ENCODE data around the gene ADH1B. TPM values are rescaled to one million over a fixed set of nuclear protein-coding genes. Genes with fewer than 3 reads are reported as not detected.
A peak's percentile ranks its signal among the peaks of the same experiment; 100 is the strongest.
"Not testable (repeated sequence)": the region's sequence is repeated elsewhere in the genome, so short reads cannot be mapped to it uniquely, and the experiment has no call there.

The ADH1B gene
- total RNA-seq, 5 donors from 2014 or later (not counting 1 experiment from before 2014, with no cell fraction given) = 2.0 to 3.1 (median 2.1) TPM; not detected in 2

DNA sequence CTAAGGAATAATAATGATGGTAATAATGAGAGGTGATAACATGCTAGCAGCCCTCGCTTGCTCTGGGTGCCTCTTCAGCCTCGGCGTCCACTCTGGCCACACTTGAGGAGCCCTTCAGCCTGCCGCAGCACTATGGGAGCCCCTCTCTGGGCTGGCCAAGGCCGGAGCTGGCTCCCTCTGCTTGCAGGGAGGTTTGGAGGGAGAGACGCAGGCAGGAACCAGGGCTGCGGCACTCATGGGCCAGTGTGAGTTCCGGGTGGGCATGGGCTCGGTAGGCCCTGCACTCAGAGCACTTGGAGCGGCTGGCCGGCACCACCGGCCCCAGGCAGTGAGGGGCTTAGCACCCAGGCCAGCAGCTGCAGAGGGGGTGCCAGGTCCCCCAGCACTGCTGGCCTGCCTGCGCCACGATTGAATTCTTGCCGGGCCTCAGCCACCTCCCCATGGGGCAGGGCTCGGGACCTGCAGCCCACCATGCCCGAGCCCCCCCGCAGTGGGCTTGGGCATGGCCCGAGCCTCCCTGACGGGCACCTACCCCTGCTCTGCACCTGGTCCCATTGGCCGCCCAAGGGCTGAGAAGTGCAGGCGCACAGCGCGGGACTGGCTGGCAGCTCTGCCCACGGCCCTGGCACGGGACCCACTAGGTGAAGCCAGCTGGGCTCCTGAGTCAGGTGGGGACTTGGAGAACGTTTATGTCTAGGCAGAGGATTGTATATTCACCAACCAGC is 38.4 kb upstream of the ADH1B start:
- POLR2A ChIA-PET = no interaction called here
- CTCF ChIA-PET = no interaction called here
- 86% methylated on average over 25 of the region's 27 CpGs for WGBS (ENCODE audit: insufficient coverage)
- Histone ChIP-seq H3K36me3 (ENCODE audit: control insufficient read depth in 2 of 2, extremely low read depth in 1 of 2, insufficient read depth in 1 of 2, low read length in 1 of 2) (no peaks in the 10 kb centered on the region), H3K27ac (ENCODE audit: low read length) (no peak overlapping the region), H3K4me1 (ENCODE audit: control insufficient read depth in 1 of 2, extremely low read depth in 1 of 2, insufficient read depth in 2 of 2, low read length in 2 of 2) (no peaks in the 10 kb centered on the region), H3K4me3 (ENCODE audit: control insufficient read depth in 1 of 2, extremely low read depth in 1 of 2, low read length in 1 of 2) (no peak overlapping the region), H3K9me3 (no peaks in the 10 kb centered on the region), H3K27me3 (replicated peaks in 1 of 2; ENCODE audit: control insufficient read depth in 2 of 2, extremely low read depth in 1 of 2, insufficient read depth in 2 of 2, low read length in 1 of 2) (peaks cover 0 to 4% of the 10 kb centered on the region in 2 experiments)
- H3K27ac Mint-ChIP-seq = no peak overlapping the region
- ATAC-seq (replicated peaks in 1 of 4) = no peak
- H3K27me3 Mint-ChIP-seq = peaks cover 3 to 12% of the 10 kb centered on the region in 2 donors
- no peak for DNase-seq
- H3K36me3 Mint-ChIP-seq = no peaks in the 10 kb centered on the region
- peaks cover 0 to 10% (median 5%) of the 10 kb centered on the region in 3 donors for H3K9me3 Mint-ChIP-seq
- H3K4me3 Mint-ChIP-seq = no peak overlapping the region
- H3K4me1 Mint-ChIP-seq = peaks cover 0 to 8% (median 0%) of the 10 kb centered on the region in 3 donors

DNA sequence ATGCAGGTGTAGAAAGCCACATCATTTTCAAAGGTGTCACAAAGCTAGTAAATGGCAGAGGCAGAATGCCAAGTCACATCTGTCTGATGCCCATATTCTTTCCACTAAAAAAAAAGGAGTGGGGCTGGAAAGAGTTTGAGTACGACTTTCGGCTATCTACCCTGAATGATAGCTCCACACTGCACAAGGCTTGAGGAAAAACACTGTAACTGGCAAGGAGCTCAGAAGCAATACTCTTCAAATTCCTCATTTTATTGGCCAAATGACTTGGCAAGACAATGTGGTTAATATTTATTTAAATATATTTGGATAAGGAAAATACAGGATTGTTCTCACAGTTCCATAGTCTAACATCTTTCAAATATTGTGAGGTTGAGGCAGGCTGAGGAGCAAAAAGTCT is 36.7 kb upstream of the ADH1B start:
- no peak for DNase-seq
- POLR2A ChIA-PET = no interaction called here
- H3K9me3 Mint-ChIP-seq = peaks cover 3 to 10% (median 5%) of the 10 kb centered on the region in 3 donors
- Histone ChIP-seq H3K36me3 (ENCODE audit: control insufficient read depth in 2 of 2, extremely low read depth in 1 of 2, insufficient read depth in 1 of 2, low read length in 1 of 2) (no peaks in the 10 kb centered on the region), H3K27me3 (replicated peaks in 1 of 2; ENCODE audit: control insufficient read depth in 2 of 2, extremely low read depth in 1 of 2, insufficient read depth in 2 of 2, low read length in 1 of 2) (peaks cover 0 to 4% of the 10 kb centered on the region in 2 experiments), H3K27ac (ENCODE audit: low read length) (no peak overlapping the region), H3K4me1 (ENCODE audit: control insufficient read depth in 1 of 2, extremely low read depth in 1 of 2, insufficient read depth in 2 of 2, low read length in 2 of 2) (no peaks in the 10 kb centered on the region), H3K4me3 (ENCODE audit: control insufficient read depth in 1 of 2, extremely low read depth in 1 of 2, low read length in 1 of 2) (no peak overlapping the region), H3K9me3 (no peaks in the 10 kb centered on the region)
- no peak for ATAC-seq (replicated peaks in 1 of 4)
- no CpG with 5 or more reads among the region's 2 CpGs for WGBS (ENCODE audit: insufficient coverage)
- no peak overlapping the region for H3K27ac Mint-ChIP-seq
- peaks cover 0 to 8% (median 2%) of the 10 kb centered on the region in 3 donors for H3K4me1 Mint-ChIP-seq
- H3K27me3 Mint-ChIP-seq = peaks cover 6 to 12% of the 10 kb centered on the region in 2 donors
- H3K36me3 Mint-ChIP-seq = no peaks in the 10 kb centered on the region
- H3K4me3 Mint-ChIP-seq = no peak overlapping the region
- CTCF ChIA-PET = no interaction called here

DNA sequence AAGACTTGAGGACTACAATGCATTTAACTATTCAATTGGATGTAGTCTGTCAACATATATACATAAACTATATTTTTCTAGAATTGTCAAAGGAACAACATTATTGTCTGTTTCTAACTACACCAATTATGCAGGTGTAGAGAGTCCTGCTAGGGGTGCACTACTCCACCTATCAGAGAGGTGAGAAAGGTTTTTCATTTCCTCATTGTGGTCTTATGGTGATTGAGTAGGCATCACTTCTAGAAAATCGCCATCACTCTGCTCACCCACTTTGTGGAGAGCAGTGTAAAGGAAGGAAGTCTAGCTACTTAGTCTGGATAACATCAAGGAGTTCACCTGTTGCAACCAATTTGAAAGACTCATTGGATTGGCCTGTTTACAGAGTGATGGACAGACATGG is 35.8 kb upstream of the ADH1B start:
- peaks cover 3 to 10% (median 5%) of the 10 kb centered on the region in 3 donors for H3K9me3 Mint-ChIP-seq
- WGBS (ENCODE audit: insufficient coverage) = no CpG with 5 or more reads among the region's 1 CpG
- no peak overlapping the region for H3K27ac ChIP-seq (ENCODE audit: low read length)
- H3K4me1 Mint-ChIP-seq = peaks cover 0 to 6% (median 6%) of the 10 kb centered on the region in 3 donors
- H3K36me3 ChIP-seq (ENCODE audit: control insufficient read depth in 2 of 2, extremely low read depth in 1 of 2, insufficient read depth in 1 of 2, low read length in 1 of 2) = no peaks in the 10 kb centered on the region
- H3K9me3 ChIP-seq = no peaks in the 10 kb centered on the region
- H3K4me1 ChIP-seq (ENCODE audit: control insufficient read depth in 1 of 2, extremely low read depth in 1 of 2, insufficient read depth in 2 of 2, low read length in 2 of 2) = no peaks in the 10 kb centered on the region
- no peak overlapping the region for H3K27ac Mint-ChIP-seq
- ChIA-PET CTCF (no interaction called here), POLR2A (no interaction called here)
- no peak overlapping the region for H3K4me3 Mint-ChIP-seq
- peaks cover 0 to 4% of the 10 kb centered on the region in 2 experiments for H3K27me3 ChIP-seq (replicated peaks in 1 of 2; ENCODE audit: control insufficient read depth in 2 of 2, extremely low read depth in 1 of 2, insufficient read depth in 2 of 2, low read length in 1 of 2)
- no peaks in the 10 kb centered on the region for H3K36me3 Mint-ChIP-seq
- DNase-seq (no peak), ATAC-seq (replicated peaks in 1 of 4) (no peak)
- peaks cover 6 to 12% of the 10 kb centered on the region in 2 donors for H3K27me3 Mint-ChIP-seq
- no peak overlapping the region for H3K4me3 ChIP-seq (ENCODE audit: control insufficient read depth in 1 of 2, extremely low read depth in 1 of 2, low read length in 1 of 2)

DNA sequence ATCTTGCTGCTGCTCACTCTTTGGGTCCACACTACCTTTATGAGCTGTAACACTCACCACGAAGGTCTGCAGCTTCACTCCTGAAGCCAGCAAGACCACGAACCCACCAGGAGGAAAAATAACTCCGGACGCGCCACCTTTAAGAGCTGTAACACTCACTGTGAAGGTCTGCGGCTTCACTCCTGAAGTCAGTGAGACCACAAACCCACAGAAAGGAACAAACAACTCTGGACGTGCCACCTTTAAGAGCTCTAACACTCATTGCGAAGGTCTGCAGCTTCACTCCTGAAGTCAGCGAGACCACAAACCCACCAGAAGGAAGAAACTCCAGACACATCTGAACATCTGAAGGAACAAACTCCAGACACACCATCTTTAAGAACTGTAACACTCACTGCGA is 34.9 kb upstream of the ADH1B start:
- H3K36me3 Mint-ChIP-seq; H3K27me3 ChIP-seq (replicated peaks in 1 of 2; ENCODE audit: control insufficient read depth in 2 of 2, extremely low read depth in 1 of 2, insufficient read depth in 2 of 2, low read length in 1 of 2); H3K9me3 ChIP-seq; H3K36me3 ChIP-seq (ENCODE audit: control insufficient read depth in 2 of 2, extremely low read depth in 1 of 2, insufficient read depth in 1 of 2, low read length in 1 of 2); POLR2A ChIA-PET; H3K27ac Mint-ChIP-seq; DNase-seq; H3K4me3 ChIP-seq (ENCODE audit: control insufficient read depth in 1 of 2, extremely low read depth in 1 of 2, low read length in 1 of 2); ATAC-seq (replicated peaks in 1 of 4); CTCF ChIA-PET; H3K4me1 ChIP-seq (ENCODE audit: control insufficient read depth in 1 of 2, extremely low read depth in 1 of 2, insufficient read depth in 2 of 2, low read length in 2 of 2); H3K4me1 Mint-ChIP-seq; H3K27ac ChIP-seq (ENCODE audit: low read length): not testable (repeated sequence)
- Mint-ChIP-seq H3K27me3 (peaks cover 6 to 12% of the 10 kb centered on the region in 2 donors), H3K4me3 (peak overlapping the region in 1 of 3 donors; percentile 2), H3K9me3 (peaks cover 3 to 10% (median 5%) of the 10 kb centered on the region in 3 donors)
- WGBS (ENCODE audit: insufficient coverage) = 36% methylated on average over 5 of the region's 10 CpGs

DNA sequence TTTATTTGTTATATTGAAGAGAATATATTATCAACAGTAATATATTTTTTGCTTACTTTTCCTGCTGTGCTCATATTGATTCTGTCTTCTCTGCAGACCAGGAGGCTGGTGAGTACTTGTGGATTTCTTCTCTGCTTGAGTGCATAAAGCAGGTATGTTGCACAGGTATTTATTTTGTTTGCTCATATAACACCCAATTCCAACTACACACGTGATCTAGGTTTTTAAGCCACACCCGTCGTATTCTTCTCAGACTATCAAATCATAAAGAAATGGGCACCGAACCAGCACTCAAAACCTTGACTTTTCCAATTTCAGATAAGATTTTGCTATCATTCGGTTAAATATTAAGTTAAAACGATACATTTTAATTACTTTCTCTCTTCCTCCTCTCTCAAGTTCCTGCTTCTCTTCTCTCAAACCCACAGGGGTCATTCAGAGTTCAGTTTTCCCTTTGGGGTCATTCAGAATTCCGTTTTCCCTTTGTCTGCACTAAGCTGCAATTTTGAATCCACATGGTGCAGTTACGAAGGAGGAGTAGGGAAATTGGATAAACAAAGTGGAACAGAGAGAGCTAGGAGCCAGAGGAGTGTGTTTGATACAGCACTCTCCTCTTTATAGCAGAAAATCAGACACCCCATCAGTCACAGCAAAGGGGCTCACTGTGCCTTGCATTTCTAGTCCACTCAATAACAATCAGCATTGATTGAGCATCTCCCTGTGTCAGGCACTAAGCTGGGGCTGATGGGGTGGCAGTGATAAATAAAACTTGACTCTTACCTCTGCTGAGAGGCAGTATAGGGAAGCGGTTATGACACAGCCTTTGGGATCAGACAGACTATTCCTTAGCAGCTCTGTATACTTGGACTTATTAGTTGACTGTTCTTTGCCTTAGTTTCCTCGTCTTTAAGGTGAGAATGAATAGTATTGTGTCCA is 31.7 kb upstream of the ADH1B start, which contains the start of gene ADH1C:
TSS of gene ADH1C (minus strand) at position 145 of the 936 bp plus-strand sequence. CDS start at position 74, 71 bp downstream.
- Mint-ChIP-seq H3K36me3 (no peaks in the 10 kb centered on the region), H3K4me3 (no peak within 1 kb of the TSS), H3K27me3 (peaks cover 3 to 8% of the 10 kb centered on the region in 2 donors), H3K27ac (no peak within 1 kb of the TSS), H3K4me1 (peaks cover 0 to 6% (median 6%) of the 10 kb centered on the region in 3 donors), H3K9me3 (peaks cover 3 to 10% (median 5%) of the 10 kb centered on the region in 3 donors)
- POLR2A ChIA-PET = interaction anchor here in 1 of 2 donors (0.6 kb wide), 1 partner anchor 1302 kb away, joined by 3 read pairs; no protein-coding TSS in a partner anchor
- Histone ChIP-seq H3K4me3 (ENCODE audit: control insufficient read depth in 1 of 2, extremely low read depth in 1 of 2, low read length in 1 of 2) (no peak within 1 kb of the TSS), H3K4me1 (ENCODE audit: control insufficient read depth in 1 of 2, extremely low read depth in 1 of 2, insufficient read depth in 2 of 2, low read length in 2 of 2) (no peaks in the 10 kb centered on the region), H3K27ac (ENCODE audit: low read length) (no peak within 1 kb of the TSS), H3K9me3 (no peaks in the 10 kb centered on the region), H3K36me3 (ENCODE audit: control insufficient read depth in 2 of 2, extremely low read depth in 1 of 2, insufficient read depth in 1 of 2, low read length in 1 of 2) (no peaks in the 10 kb centered on the region), H3K27me3 (replicated peaks in 1 of 2; ENCODE audit: control insufficient read depth in 2 of 2, extremely low read depth in 1 of 2, insufficient read depth in 2 of 2, low read length in 1 of 2) (peaks cover 0 to 2% of the 10 kb centered on the region in 2 experiments)
- no peak for ATAC-seq (replicated peaks in 1 of 4)
- 78% methylated on average over 5 of the region's 10 CpGs for WGBS (ENCODE audit: insufficient coverage)
- CTCF ChIA-PET = no interaction called here
- DNase-seq = no peak

DNA sequence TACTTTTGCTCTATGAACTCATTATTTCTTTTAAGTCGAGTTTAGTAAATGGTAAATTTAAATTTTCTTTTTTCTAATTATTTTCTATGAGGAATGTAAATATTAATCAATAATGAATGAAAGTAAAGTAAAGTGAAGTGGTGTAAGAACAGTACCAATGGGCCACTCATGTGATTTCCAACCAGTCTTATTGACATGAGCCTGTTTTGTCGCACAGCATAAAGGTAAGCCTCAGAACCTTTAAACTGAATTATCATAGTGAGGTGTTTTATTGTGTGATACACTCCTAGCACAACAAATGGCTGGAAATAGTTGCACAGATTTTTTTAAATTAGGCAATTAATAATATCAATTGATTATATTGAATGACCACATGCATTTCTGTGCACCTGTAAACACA is 30.3 kb upstream of the ADH1B start:
- CTCF ChIA-PET = no interaction called here

More for the DNA sequence above, 30.3 kb upstream of the ADH1B start:
- Histone ChIP-seq H3K27ac (ENCODE audit: low read length) (no peak overlapping the region), H3K4me1 (ENCODE audit: control insufficient read depth in 1 of 2, extremely low read depth in 1 of 2, insufficient read depth in 2 of 2, low read length in 2 of 2) (no peaks in the 10 kb centered on the region), H3K27me3 (replicated peaks in 1 of 2; ENCODE audit: control insufficient read depth in 2 of 2, extremely low read depth in 1 of 2, insufficient read depth in 2 of 2, low read length in 1 of 2) (peaks cover 0 to 2% of the 10 kb centered on the region in 2 experiments), H3K36me3 (ENCODE audit: control insufficient read depth in 2 of 2, extremely low read depth in 1 of 2, insufficient read depth in 1 of 2, low read length in 1 of 2) (no peaks in the 10 kb centered on the region), H3K9me3 (no peaks in the 10 kb centered on the region), H3K4me3 (ENCODE audit: control insufficient read depth in 1 of 2, extremely low read depth in 1 of 2, low read length in 1 of 2) (no peak overlapping the region)
- DNase-seq (no peak), ATAC-seq (replicated peaks in 1 of 4) (no peak)
- POLR2A ChIA-PET = no interaction called here
- WGBS (ENCODE audit: insufficient coverage) = no CpG with 5 or more reads among the region's 2 CpGs
- Mint-ChIP-seq H3K36me3 (no peaks in the 10 kb centered on the region), H3K27me3 (peaks cover 3 to 10% of the 10 kb centered on the region in 2 donors), H3K27ac (no peak overlapping the region), H3K4me1 (peaks cover 0 to 6% (median 4%) of the 10 kb centered on the region in 3 donors), H3K9me3 (peaks cover 3 to 10% (median 4%) of the 10 kb centered on the region in 3 donors), H3K4me3 (no peak overlapping the region)
